Measurements from ENCODE around the gene ZNF608.

ZNF608 gene

GRCh38 chr5:124745928-124746915, at the start of gene ZNF608:
Gene ZNF608, minus strand, starts transcription at chr5:124746639. Its CDS starts 1,650 bp downstream, at chr5:124744989.
- TF ChIP-seq CTCF (IDR thresholded peaks at IDR 0.05): no peak

DNA sequence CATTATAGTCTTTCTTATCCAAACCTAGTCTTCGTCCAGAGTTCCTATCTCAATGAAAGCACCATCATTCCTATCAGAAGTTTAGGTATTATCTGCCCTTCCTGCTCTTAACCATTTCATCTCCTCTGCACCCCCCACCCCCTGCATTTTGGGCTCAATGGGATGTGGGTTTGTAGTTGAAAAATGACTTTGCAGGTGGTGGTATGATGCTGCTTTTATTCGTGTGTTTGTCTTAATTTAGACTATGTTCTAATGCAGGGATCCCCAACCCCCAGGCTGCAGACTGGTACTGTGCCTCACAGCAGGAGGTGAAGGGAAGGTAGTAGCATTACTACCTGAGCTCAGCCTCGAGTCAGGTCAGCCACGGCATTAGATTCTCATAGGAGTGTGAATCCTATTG, 49.4 kb upstream of the ZNF608 start:
- TF ChIP-seq CTCF (IDR thresholded peaks at IDR 0.05): no peak

- no peak for TF ChIP-seq CTCF (IDR thresholded peaks at IDR 0.05)
These were observed 44.7 kb upstream of the ZNF608 start for GRCh38 chr5:124790895-124791732.

- no peak for TF ChIP-seq CTCF (IDR thresholded peaks at IDR 0.05)
These were observed 44.0 kb upstream of the ZNF608 start for GRCh38 chr5:124790301-124790894.

DNA sequence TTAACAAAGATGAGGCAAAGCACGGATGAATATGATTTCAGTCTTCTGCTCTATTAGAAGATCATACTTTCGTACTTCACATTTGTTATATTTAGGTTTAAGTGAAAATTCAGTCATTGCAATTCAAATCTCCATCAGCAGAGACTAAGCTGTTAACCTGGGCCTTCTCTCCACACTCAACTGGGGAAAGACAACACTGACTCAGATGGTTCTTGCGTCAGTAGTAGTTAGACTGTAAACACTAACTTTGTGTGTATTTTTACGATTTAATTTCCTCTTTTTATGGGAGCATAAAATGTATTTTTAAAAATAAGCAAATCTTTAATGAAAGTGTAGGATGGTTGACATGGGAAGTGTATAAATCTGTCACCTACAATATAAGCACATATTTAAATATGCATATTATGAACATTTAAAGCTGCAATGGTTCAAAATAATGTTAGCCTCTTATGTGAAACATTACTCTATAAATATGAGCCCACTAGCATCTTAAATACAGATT, 42.7 kb upstream of the ZNF608 start:
- TF ChIP-seq CTCF (IDR thresholded peaks at IDR 0.05): no peak

DNA sequence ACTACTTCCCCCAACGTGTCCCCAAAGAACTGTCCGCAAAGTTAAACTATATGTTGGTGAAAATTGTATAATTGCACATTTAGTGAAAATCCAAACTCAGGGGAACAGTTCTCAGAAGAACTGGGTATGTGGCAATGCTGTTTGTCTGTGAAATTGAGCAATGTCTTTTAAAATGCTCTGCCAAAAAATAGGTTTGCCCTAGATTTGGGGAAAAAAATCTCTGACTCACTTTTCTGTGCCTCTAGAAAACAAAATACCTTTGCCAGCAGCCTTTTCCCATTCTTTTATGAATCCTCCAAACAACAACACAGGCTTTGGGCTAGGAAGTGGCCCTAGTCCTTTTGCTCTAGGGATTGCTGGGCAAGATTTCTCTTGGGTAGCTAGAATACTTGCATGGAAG, 37.4 kb upstream of the ZNF608 start:
- no peak for TF ChIP-seq CTCF (IDR thresholded peaks at IDR 0.05)

- no peak for TF ChIP-seq CTCF (IDR thresholded peaks at IDR 0.05)
These were observed 36.8 kb upstream of the ZNF608 start for GRCh38 chr5:124783285-124783684.
